NT2/D1 (cell line): ENCODE results near the gene SLC20A1.
"Not testable (repeated sequence)": the region's sequence is repeated elsewhere in the genome, so short reads cannot be mapped to it uniquely, and the experiment has no call there.

Experiments used
- DNase-seq: peaks from one replicate; pipeline ENCODE4 v3.0.0-alpha.2; 2011; ENCODE audit warnings: low read depth, low spot score
- H3K27me3 ChIP-seq: 2 replicates; pipeline ENCODE4 v1.6.0; 2011; ENCODE audit warnings: mild to moderate bottlenecking; ENCODE audit not compliant: insufficient read length, insufficient read depth
- H3K36me3 ChIP-seq: 2 replicates; pipeline ENCODE4 v1.6.1; 2011; ENCODE audit warnings: mild to moderate bottlenecking, low read length, mixed read lengths; ENCODE audit not compliant: insufficient read depth, insufficient read length
- H3K4me1 ChIP-seq: 2 replicates; pipeline ENCODE4 v1.5.1; 2011; ENCODE audit not compliant: insufficient read depth, insufficient read length
- H3K4me3 ChIP-seq: 2 replicates; pipeline ENCODE4 v1.5.1; 2011; ENCODE audit warnings: low read depth; ENCODE audit not compliant: insufficient read length
- H3K9ac ChIP-seq: 2 replicates; pipeline ENCODE4 v1.6.0; 2011; ENCODE audit warnings: low read depth; ENCODE audit not compliant: insufficient read length
- H3K9me3 ChIP-seq: 2 replicates; pipeline ENCODE4 v1.5.1; 2011; ENCODE audit warnings: mild to moderate bottlenecking, low read length; ENCODE audit not compliant: insufficient read depth
- SUZ12 ChIP-seq: IDR thresholded peaks from 2 replicates; pipeline ENCODE4 v1.6.1; 2011; ENCODE audit not compliant: insufficient read length, insufficient read depth; ENCODE audit errors: extremely low read depth
- YY1 ChIP-seq: IDR thresholded peaks from 2 replicates; pipeline ENCODE4 v1.6.1; 2011; ENCODE audit not compliant: insufficient read length, insufficient read depth
- ZNF274 ChIP-seq: IDR thresholded peaks from 2 replicates; pipeline ENCODE4 v1.6.1; 2011; ENCODE audit warnings: mild to moderate bottlenecking, low read depth, low read length

Gene SLC20A1

GRCh38 chr2:112658301-112658700, 12.6 kb downstream of the SLC20A1 start:
- no peak for DNase-seq
- H3K9me3 ChIP-seq, result no peaks in the 10 kb centered on the region
- peaks cover 94% of the 10 kb centered on the region for H3K36me3 ChIP-seq
- no peaks in the 10 kb centered on the region for H3K4me1 ChIP-seq
- TF ChIP-seq YY1 (no peak), ZNF274 (no peak), SUZ12 (no peak)
- H3K9ac ChIP-seq, result no peak overlapping the region
- no peak overlapping the region for H3K4me3 ChIP-seq
- H3K27me3 ChIP-seq, result no peaks in the 10 kb centered on the region

- Histone ChIP-seq H3K9ac (no peak overlapping the region), H3K9me3 (no peaks in the 10 kb centered on the region), H3K36me3 (peaks cover 94% of the 10 kb centered on the region), H3K27me3 (no peaks in the 10 kb centered on the region), H3K4me1 (no peaks in the 10 kb centered on the region), H3K4me3 (no peak overlapping the region)
- TF ChIP-seq ZNF274 (no peak), YY1 (no peak), SUZ12 (no peak)
- DNase-seq, result no peak
These were observed 13.3 kb downstream of the SLC20A1 start for GRCh38 chr2:112658839-112659667.

- no peak for DNase-seq
- Histone ChIP-seq H3K9ac (no peak overlapping the region), H3K4me3 (no peak overlapping the region), H3K9me3 (no peaks in the 10 kb centered on the region), H3K36me3 (peaks cover 95% of the 10 kb centered on the region), H3K4me1 (no peaks in the 10 kb centered on the region), H3K27me3 (no peaks in the 10 kb centered on the region)
- no peak for TF ChIP-seq YY1
- TF ChIP-seq ZNF274, result no peak
- no peak for TF ChIP-seq SUZ12
These were observed 14.4 kb downstream of the SLC20A1 start for GRCh38 chr2:112660138-112660537.

- H3K9me3 ChIP-seq, result no peaks in the 10 kb centered on the region
- no peaks in the 10 kb centered on the region for H3K27me3 ChIP-seq
- no peak for DNase-seq
- peaks cover 86% of the 10 kb centered on the region for H3K36me3 ChIP-seq
- H3K4me3 ChIP-seq, result no peak overlapping the region
- no peaks in the 10 kb centered on the region for H3K4me1 ChIP-seq
- no peak for TF ChIP-seq ZNF274
- no peak for TF ChIP-seq YY1
- no peak for TF ChIP-seq SUZ12
- no peak overlapping the region for H3K9ac ChIP-seq
These were observed 16.0 kb downstream of the SLC20A1 start for GRCh38 chr2:112661656-112662305.

GRCh38 chr2:112662704-112663103, 17.0 kb downstream of the SLC20A1 start:
- no peaks in the 10 kb centered on the region for H3K4me1 ChIP-seq
- TF ChIP-seq ZNF274 (no peak), YY1 (no peak), SUZ12 (no peak)

GRCh38 chr2:112664689-112665088, 18.9 kb downstream of the SLC20A1 start:
- no peaks in the 10 kb centered on the region for H3K9me3 ChIP-seq
- no peak for DNase-seq
- no peak for TF ChIP-seq YY1
- H3K4me3 ChIP-seq, result no peak overlapping the region
- H3K9ac ChIP-seq, result no peak overlapping the region
- H3K36me3 ChIP-seq, result peaks cover 57% of the 10 kb centered on the region
- H3K4me1 ChIP-seq, result no peaks in the 10 kb centered on the region
- no peaks in the 10 kb centered on the region for H3K27me3 ChIP-seq

More at GRCh38 chr2:112662704-112663103, 17.0 kb downstream of the SLC20A1 start:
- no peak for DNase-seq
- no peaks in the 10 kb centered on the region for H3K27me3 ChIP-seq
- H3K36me3 ChIP-seq, result peaks cover 77% of the 10 kb centered on the region
- no peak overlapping the region for H3K9ac ChIP-seq
- H3K9me3 ChIP-seq, result no peaks in the 10 kb centered on the region
- H3K4me3 ChIP-seq, result no peak overlapping the region

- Histone ChIP-seq H3K9me3 (no peaks in the 10 kb centered on the region), H3K36me3 (peaks cover 52% of the 10 kb centered on the region), H3K4me3 (no peak overlapping the region), H3K27me3 (no peaks in the 10 kb centered on the region), H3K4me1 (no peaks in the 10 kb centered on the region), H3K9ac (no peak overlapping the region)
- no peak for TF ChIP-seq ZNF274
- TF ChIP-seq SUZ12, result no peak
- DNase-seq, result no peak
These were observed 19.5 kb downstream of the SLC20A1 start for GRCh38 chr2:112665113-112665780.

GRCh38 chr2:112666761-112667122, 21.0 kb downstream of the SLC20A1 start:
- Histone ChIP-seq H3K27me3 (no peaks in the 10 kb centered on the region), H3K36me3 (peaks cover 37% of the 10 kb centered on the region), H3K9me3 (no peaks in the 10 kb centered on the region), H3K4me1 (no peaks in the 10 kb centered on the region), H3K9ac (no peak overlapping the region), H3K4me3 (no peak overlapping the region)
- no peak for DNase-seq
- TF ChIP-seq SUZ12 (no peak), YY1 (no peak), ZNF274 (no peak)

GRCh38 chr2:112667540-112667939, 21.8 kb downstream of the SLC20A1 start:
- H3K36me3 ChIP-seq, result peaks cover 30% of the 10 kb centered on the region
- not testable (repeated sequence) for H3K27me3 ChIP-seq, H3K9me3 ChIP-seq, H3K4me1 ChIP-seq, H3K9ac ChIP-seq, H3K4me3 ChIP-seq, DNase-seq
